Glomerular visceral epithelial cell (primary cell): ENCODE results near the gene EMC7.
A peak's percentile ranks its signal among the peaks of the same experiment; 100 is the strongest.

Experiments used
- DNase-seq: peaks from one replicate; pipeline ENCODE4 v3.0.0-alpha.2; 2016; ENCODE audit errors: extremely low spot score

EMC7 gene

GRCh38 chr15:34038871-34039789, 62.5 kb downstream of the EMC7 start, which contains the start of gene AVEN:
Gene AVEN, minus strand, starts transcription at chr15:34039204. Its CDS starts 158 bp downstream, at chr15:34039046.
- DNase-seq, result peak; percentile 55

- DNase-seq, result peak; percentile 78
Measured at GRCh38 chr15:34038023-34038870, 63.4 kb downstream of the EMC7 start.
